Measurements from ENCODE around the gene HACL1. TPM values are rescaled to one million over a fixed set of nuclear protein-coding genes. Genes with fewer than 3 reads are reported as not detected.
"Not testable (repeated sequence)": the region's sequence is repeated elsewhere in the genome, so short reads cannot be mapped to it uniquely, and the experiment has no call there.

Gene HACL1
- total RNA-seq, 2 experiments from 2014 or later = 24.9 to 29.5 TPM

- no peak for DNase-seq
- Mint-ChIP-seq H3K27me3 (no peaks in the 10 kb centered on the region), H3K27ac (no peak overlapping the region), H3K36me3 (peaks cover 1% of the 10 kb centered on the region), H3K9me3 (no peaks in the 10 kb centered on the region), H3K4me3 (no peak overlapping the region), H3K4me1 (peaks cover 27% of the 10 kb centered on the region)
- no peak for ATAC-seq (ENCODE audit: low read depth)
- POLR2A ChIA-PET = interaction anchor here (1.1 kb wide), 1 partner anchor 162 kb away, joined by 3 read pairs; no protein-coding TSS in a partner anchor
These were observed 33.8 kb upstream of the HACL1 start for GRCh38 chr3:15635121-15635661.

- POLR2A ChIA-PET = no interaction called here
- ATAC-seq (ENCODE audit: low read depth) (no peak), DNase-seq (no peak)
- no peak overlapping the region for H3K4me3 Mint-ChIP-seq
- H3K27me3 Mint-ChIP-seq = no peaks in the 10 kb centered on the region
- H3K9me3 Mint-ChIP-seq = no peaks in the 10 kb centered on the region
- no peak overlapping the region for H3K27ac Mint-ChIP-seq
- H3K36me3 Mint-ChIP-seq = peaks cover 1% of the 10 kb centered on the region
- H3K4me1 Mint-ChIP-seq = peaks cover 31% of the 10 kb centered on the region
These were observed 33.3 kb upstream of the HACL1 start for GRCh38 chr3:15634671-15635070.

GRCh38 chr3:15633766-15634598 lies 32.6 kb upstream of the HACL1 start:
- no peak overlapping the region for H3K4me3 Mint-ChIP-seq
- ATAC-seq (ENCODE audit: low read depth) = no peak
- peaks cover 31% of the 10 kb centered on the region for H3K4me1 Mint-ChIP-seq
- POLR2A ChIA-PET = no interaction called here
- no peak overlapping the region for H3K27ac Mint-ChIP-seq
- H3K27me3 Mint-ChIP-seq = no peaks in the 10 kb centered on the region
- no peak for DNase-seq
- peaks cover 1% of the 10 kb centered on the region for H3K36me3 Mint-ChIP-seq
- no peaks in the 10 kb centered on the region for H3K9me3 Mint-ChIP-seq

DNA sequence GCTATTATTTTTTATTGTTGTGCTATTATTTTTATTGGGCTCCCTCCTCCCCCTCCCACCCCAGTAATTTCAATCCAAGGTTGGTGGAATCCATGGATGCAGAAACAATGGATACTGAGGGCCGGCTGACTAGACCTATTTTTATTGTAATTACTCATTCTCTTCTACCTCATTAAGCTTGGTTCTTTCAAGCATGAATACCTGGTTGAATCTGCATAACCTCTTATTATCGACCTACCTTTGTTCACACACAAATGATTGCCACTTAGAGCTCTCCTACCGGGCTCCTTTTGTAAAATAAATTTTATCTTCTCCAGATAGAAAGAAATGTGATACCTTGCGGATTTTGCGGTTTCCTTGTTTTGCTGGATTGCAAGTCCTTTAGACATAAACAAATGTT lies 31.8 kb upstream of the HACL1 start:
- no peak overlapping the region for H3K27ac Mint-ChIP-seq
- H3K27me3 Mint-ChIP-seq = no peaks in the 10 kb centered on the region
- peaks cover 26% of the 10 kb centered on the region for H3K4me1 Mint-ChIP-seq
- peaks cover 1% of the 10 kb centered on the region for H3K36me3 Mint-ChIP-seq
- no peak for ATAC-seq (ENCODE audit: low read depth)
- POLR2A ChIA-PET = no interaction called here
- no peak overlapping the region for H3K4me3 Mint-ChIP-seq
- DNase-seq = no peak
- no peaks in the 10 kb centered on the region for H3K9me3 Mint-ChIP-seq

DNA sequence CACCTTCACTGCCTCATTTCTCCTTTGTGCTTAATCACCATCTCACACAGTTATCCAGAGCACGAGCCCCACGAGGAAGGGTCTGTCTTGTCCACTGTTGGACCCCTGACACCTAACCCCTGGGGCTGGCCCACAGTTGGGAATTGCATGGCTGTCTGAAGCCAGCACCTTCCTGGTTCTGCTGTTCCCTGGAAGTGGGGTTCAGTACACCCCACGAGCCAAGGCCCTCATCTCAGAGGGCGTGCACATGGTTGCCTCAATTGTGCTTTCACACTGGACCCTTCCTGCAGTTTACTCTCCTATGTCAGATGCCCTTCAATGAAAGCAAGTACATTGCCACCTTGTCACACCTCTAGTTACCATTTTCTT lies 30.8 kb upstream of the HACL1 start:
- peaks cover 18% of the 10 kb centered on the region for H3K4me1 Mint-ChIP-seq
- POLR2A ChIA-PET = no interaction called here
- H3K27me3 Mint-ChIP-seq = no peaks in the 10 kb centered on the region
- no peak for DNase-seq
- H3K27ac Mint-ChIP-seq = no peak overlapping the region
- no peaks in the 10 kb centered on the region for H3K36me3 Mint-ChIP-seq
- no peak for ATAC-seq (ENCODE audit: low read depth)
- H3K4me3 Mint-ChIP-seq = no peak overlapping the region
- no peaks in the 10 kb centered on the region for H3K9me3 Mint-ChIP-seq

GRCh38 chr3:15631426-15632211 lies 30.2 kb upstream of the HACL1 start:
- Mint-ChIP-seq H3K36me3 (no peaks in the 10 kb centered on the region), H3K9me3 (no peaks in the 10 kb centered on the region), H3K27me3 (no peaks in the 10 kb centered on the region), H3K4me1 (peaks cover 18% of the 10 kb centered on the region), H3K4me3 (no peak overlapping the region), H3K27ac (no peak overlapping the region)
- DNase-seq = no peak
- ATAC-seq (ENCODE audit: low read depth) = no peak
- POLR2A ChIA-PET = no interaction called here

DNA sequence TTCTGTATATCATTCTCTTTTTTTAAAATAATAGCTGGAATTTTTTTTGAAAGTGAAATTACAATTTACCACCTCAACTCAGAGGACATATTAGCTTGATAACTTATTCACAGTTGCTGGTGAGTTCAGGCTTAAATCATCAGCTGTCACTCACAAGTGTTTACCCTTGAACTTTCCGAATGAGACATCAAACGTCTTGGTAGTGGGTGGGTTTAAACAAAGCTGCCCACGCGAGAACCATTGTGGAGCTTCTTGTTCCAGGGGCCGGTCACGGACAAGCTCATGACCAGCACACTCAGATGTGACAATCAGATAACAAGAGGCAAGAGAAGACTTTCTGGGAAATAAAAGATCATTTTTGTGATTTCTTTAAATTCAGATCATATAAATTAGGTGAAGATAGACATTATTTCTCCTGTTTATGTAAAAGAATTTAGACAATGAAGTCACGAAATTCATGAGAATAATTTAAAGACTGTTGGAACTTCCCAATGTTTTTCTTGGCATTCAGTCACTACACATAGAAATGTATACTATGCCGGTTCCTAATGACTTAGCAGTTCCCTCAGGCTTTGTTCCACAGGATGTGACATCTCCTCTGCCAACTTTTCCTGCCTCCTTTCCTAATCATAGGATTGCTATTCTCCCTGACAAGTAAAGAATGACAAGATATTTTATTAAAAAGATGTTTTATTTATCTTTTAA lies 29.4 kb upstream of the HACL1 start:
- Mint-ChIP-seq H3K4me1 (peaks cover 11% of the 10 kb centered on the region), H3K4me3 (peak overlapping the region; percentile 59), H3K27me3 (no peaks in the 10 kb centered on the region), H3K36me3 (no peaks in the 10 kb centered on the region), H3K27ac (no peak overlapping the region), H3K9me3 (no peaks in the 10 kb centered on the region)
- no peak for DNase-seq
- POLR2A ChIA-PET = interaction anchor here (0.9 to 1.5 kb wide), 2 partner anchors 181 to 191 kb away, joined by 3 to 5 read pairs; no protein-coding TSS in a partner anchor
- peak; percentile 12 for ATAC-seq (ENCODE audit: low read depth)

DNA sequence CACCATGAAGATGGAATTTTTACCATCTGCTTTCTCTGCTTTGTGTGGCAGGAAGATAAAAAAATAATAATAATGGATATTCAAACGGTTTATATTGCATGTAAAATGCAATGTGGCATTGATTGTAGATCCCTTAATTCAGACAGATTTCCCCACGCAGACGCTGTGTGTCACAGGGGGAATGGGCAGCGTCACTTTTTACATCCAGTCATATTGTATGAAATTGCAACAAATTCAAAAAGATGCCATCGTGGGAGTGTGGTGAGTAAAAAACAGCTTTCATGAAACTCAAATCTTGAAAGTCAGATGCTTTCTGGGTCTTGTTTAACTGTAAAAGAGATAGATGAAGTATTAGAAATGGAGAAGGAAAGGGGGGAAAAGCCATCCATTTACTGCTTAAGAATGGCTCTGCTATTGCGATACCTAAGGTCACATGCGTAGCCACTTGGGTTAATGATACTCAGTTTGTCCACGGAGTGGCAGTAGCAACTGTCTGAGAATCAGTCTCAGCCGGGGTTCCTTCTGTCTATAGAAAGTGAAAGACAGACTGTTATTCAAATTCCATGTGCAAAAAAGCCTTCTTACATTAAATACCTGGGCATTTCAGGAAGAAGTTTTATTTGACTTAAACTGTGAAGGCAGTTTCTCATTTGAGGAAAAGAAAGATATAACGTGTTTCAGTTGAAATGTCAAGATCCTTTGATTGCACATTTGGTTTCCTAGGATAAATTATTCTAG lies 28.7 kb upstream of the HACL1 start:
- H3K4me3 Mint-ChIP-seq = peak overlapping the region; percentile 59
- no peak for DNase-seq
- peak; percentile 99 for ATAC-seq (ENCODE audit: low read depth)
- H3K27ac Mint-ChIP-seq = peak overlapping the region; percentile 35
- peaks cover 11% of the 10 kb centered on the region for H3K4me1 Mint-ChIP-seq
- H3K36me3 Mint-ChIP-seq = no peaks in the 10 kb centered on the region
- H3K27me3 Mint-ChIP-seq = no peaks in the 10 kb centered on the region
- POLR2A ChIA-PET = interaction anchor here (0.6 to 1.5 kb wide), 3 partner anchors 182 to 525 kb away, joined by 3 to 5 read pairs (median 3); no protein-coding TSS in a partner anchor
- H3K9me3 Mint-ChIP-seq = no peaks in the 10 kb centered on the region

- H3K36me3 Mint-ChIP-seq = peaks cover 4% of the 10 kb centered on the region
- POLR2A ChIA-PET = no interaction called here
- peaks cover 20% of the 10 kb centered on the region for H3K4me1 Mint-ChIP-seq
- ATAC-seq (ENCODE audit: low read depth) (no peak), DNase-seq (no peak)
- H3K4me3 Mint-ChIP-seq = no peak overlapping the region
- no peak overlapping the region for H3K27ac Mint-ChIP-seq
- H3K9me3 Mint-ChIP-seq = peaks cover 2% of the 10 kb centered on the region
- no peaks in the 10 kb centered on the region for H3K27me3 Mint-ChIP-seq
These were observed 27.6 kb upstream of the HACL1 start for GRCh38 chr3:15628967-15629366.

GRCh38 chr3:15623535-15624440 lies 22.4 kb upstream of the HACL1 start:
- Mint-ChIP-seq H3K9me3 (peaks cover 30% of the 10 kb centered on the region), H3K27ac (peak overlapping the region; percentile 1), H3K27me3 (no peaks in the 10 kb centered on the region), H3K4me1 (peaks cover 11% of the 10 kb centered on the region), H3K36me3 (peaks cover 33% of the 10 kb centered on the region), H3K4me3 (no peak overlapping the region)
- DNase-seq = no peak
- POLR2A ChIA-PET = no interaction called here
- ATAC-seq (ENCODE audit: low read depth) = no peak

GRCh38 chr3:15619659-15620464 lies 18.5 kb upstream of the HACL1 start:
- H3K27ac Mint-ChIP-seq; H3K4me3 Mint-ChIP-seq; H3K27me3 Mint-ChIP-seq; POLR2A ChIA-PET; ATAC-seq (ENCODE audit: low read depth); DNase-seq: not testable (repeated sequence)
- H3K9me3 Mint-ChIP-seq = peaks cover 32% of the 10 kb centered on the region
- peaks cover 33% of the 10 kb centered on the region for H3K36me3 Mint-ChIP-seq
- H3K4me1 Mint-ChIP-seq = peaks cover 10% of the 10 kb centered on the region

All from activated naive CD8-positive, alpha-beta T cell treated with anti-CD3 and anti-CD28 coated beads, Interleukin-2, amount 10 ng/mL, durations not matched to agents 7 days and 5 days (primary cell).